ENCODE data around the gene TRAF4.

GRCh38 chr17:28723159-28723835, 20.5 kb upstream of the TRAF4 start:
- no peak for TF ChIP-seq CTCF (IDR thresholded peaks at IDR 0.05)
- no peak for TF ChIP-seq POLR2A (IDR thresholded peaks at IDR 0.05)

All from testis (tissue), 2 donors.